ENCODE data around the gene WFDC5.

DNA sequence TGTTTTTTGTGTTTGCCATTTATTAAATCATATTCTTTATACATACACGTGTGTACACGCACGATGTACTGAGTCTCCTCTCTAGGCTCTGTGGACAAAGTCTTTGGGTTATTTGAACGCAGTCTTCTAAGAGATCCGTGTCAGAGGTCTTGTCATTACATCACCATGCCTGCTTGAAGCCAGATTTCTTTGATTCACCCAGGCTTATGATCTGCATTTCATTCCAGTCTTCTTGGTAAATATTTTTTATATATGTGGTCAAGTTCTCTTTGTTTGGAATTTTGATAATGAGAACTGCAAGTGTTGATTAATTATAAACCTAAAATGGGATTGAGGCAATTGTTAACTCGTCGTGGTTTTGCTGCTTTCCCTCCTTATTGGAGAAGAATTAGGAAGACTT is 48.6 kb downstream of the WFDC5 start:
- TF ChIP-seq YY1 (tag by site-specific recombination; IDR thresholded peaks at IDR 0.05) (no peak), ZNF24 (tag by site-specific recombination; IDR thresholded peaks at IDR 0.05) (no peak), KLF1 (tag by site-specific recombination; IDR thresholded peaks at IDR 0.05) (no peak)
- TF ChIP-seq, protein P1, sequence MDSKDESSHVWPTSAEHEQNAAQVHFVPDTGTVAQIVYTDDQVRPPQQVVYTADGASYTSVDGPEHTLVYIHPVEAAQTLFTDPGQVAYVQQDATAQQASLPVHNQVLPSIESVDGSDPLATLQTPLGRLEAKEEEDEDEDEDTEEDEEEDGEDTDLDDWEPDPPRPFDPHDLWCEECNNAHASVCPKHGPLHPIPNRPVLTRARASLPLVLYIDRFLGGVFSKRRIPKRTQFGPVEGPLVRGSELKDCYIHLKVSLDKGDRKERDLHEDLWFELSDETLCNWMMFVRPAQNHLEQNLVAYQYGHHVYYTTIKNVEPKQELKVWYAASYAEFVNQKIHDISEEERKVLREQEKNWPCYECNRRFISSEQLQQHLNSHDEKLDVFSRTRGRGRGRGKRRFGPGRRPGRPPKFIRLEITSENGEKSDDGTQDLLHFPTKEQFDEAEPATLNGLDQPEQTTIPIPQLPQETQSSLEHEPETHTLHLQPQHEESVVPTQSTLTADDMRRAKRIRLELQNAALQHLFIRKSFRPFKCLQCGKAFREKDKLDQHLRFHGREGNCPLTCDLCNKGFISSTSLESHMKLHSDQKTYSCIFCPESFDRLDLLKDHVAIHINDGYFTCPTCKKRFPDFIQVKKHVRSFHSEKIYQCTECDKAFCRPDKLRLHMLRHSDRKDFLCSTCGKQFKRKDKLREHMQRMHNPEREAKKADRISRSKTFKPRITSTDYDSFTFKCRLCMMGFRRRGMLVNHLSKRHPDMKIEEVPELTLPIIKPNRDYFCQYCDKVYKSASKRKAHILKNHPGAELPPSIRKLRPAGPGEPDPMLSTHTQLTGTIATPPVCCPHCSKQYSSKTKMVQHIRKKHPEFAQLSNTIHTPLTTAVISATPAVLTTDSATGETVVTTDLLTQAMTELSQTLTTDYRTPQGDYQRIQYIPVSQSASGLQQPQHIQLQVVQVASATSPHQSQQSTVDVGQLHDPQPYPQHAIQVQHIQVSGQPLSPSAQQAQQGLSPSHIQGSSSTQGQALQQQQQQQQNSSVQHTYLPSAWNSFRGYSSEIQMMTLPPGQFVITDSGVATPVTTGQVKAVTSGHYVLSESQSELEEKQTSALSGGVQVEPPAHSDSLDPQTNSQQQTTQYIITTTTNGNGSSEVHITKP (tag by site-specific recombination; IDR thresholded peaks at IDR 0.05) = no peak
- TF ChIP-seq, protein P2, sequence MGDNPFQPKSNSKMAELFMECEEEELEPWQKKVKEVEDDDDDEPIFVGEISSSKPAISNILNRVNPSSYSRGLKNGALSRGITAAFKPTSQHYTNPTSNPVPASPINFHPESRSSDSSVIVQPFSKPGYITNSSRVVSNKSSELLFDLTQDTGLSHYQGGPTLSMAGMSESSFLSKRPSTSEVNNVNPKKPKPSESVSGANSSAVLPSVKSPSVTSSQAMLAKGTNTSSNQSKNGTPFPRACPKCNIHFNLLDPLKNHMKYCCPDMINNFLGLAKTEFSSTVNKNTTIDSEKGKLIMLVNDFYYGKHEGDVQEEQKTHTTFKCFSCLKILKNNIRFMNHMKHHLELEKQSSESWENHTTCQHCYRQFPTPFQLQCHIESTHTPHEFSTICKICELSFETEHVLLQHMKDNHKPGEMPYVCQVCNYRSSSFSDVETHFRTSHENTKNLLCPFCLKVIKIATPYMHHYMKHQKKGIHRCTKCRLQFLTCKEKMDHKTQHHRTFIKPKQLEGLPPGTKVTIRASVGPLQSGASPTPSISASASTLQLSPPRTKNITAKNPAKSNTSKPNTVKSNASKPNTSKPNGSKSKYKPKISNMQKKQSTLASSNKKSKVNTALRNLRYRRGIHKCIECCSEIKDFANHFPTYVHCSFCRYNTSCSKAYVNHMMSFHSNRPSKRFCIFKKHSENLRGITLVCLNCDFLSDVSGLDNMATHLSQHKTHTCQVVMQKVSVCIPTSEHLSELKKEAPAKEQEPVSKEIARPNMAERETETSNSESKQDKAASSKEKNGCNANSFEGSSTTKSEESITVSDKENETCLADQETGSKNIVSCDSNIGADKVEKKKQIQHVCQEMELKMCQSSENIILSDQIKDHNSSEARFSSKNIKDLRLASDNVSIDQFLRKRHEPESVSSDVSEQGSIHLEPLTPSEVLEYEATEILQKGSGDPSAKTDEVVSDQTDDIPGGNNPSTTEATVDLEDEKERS (tag by site-specific recombination; IDR thresholded peaks at IDR 0.05) = no peak
